Left ventricle myocardium inferior (tissue), 1 donor: ENCODE results near the gene MS4A15. TPM values are rescaled to one million over a fixed set of nuclear protein-coding genes. Genes with fewer than 3 reads are reported as not detected.

Experiments
- DNase-seq: peaks from one replicate; pipeline ENCODE4 v3.0.0-alpha.2; 2020
- H3K27ac ChIP-seq: fragments of 200-600 bp; replicated peaks from 2 replicates; pipeline ENCODE4 v1.8.0; 2021
- H3K27me3 ChIP-seq: fragments of 200-600 bp; 2 replicates; pipeline ENCODE4 v1.8.0; 2021; ENCODE audit warnings: low read depth
- H3K36me3 ChIP-seq: fragments of 200-600 bp; 2 replicates; pipeline ENCODE4 v1.8.0; 2021
- H3K4me1 ChIP-seq: fragments of 200-600 bp; 2 replicates; pipeline ENCODE4 v1.8.0; 2021
- H3K4me3 ChIP-seq: fragments of 200-600 bp; 2 replicates; pipeline ENCODE4 v1.8.0; 2021; ENCODE audit warnings: mild to moderate bottlenecking, moderate library complexity
- H3K9me3 ChIP-seq: fragments of 200-600 bp; replicated peaks from 2 replicates; pipeline ENCODE4 v1.8.0; 2021
- CTCF ChIP-seq: fragments of 200-600 bp; IDR thresholded peaks from 2 replicates; pipeline ENCODE4 v1.8.0; 2021; ENCODE audit warnings: antibody characterized with exemption, mild to moderate bottlenecking, borderline replicate concordance
- intact Hi-C: fragments of 100-400 bp; cut with micrococcal nuclease; formaldehyde crosslinking; loops from one replicate; pipeline ENCODE4 v1.11.0; 2022
- total RNA-seq: library from RNA; stranded (reverse); fragmentation: NEBNext Ultra II Directional; extraction: Animal tissue kit (Norgen Biotek cat#: 25700); gene quantifications from one replicate; pipeline ENCODE4 v1.2.1, GENCODE V29; 2021
- donor health status: DM: no; HTN: yes; CAD: no; lungs with severe emphysema.

The MS4A15 gene
- total RNA-seq, 1 donor from 2014 or later: not detected

- no peak for DNase-seq
- Histone ChIP-seq H3K27ac (no peak overlapping the region), H3K27me3 (peaks cover 100% of the 10 kb centered on the region), H3K4me3 (no peak overlapping the region), H3K4me1 (no peaks in the 10 kb centered on the region), H3K9me3 (no peaks in the 10 kb centered on the region), H3K36me3 (no peaks in the 10 kb centered on the region)
- intact Hi-C loops: no loop called here
- peak; percentile 36 for TF ChIP-seq CTCF
Measured at GRCh38 chr11:60767388-60767811, 10.7 kb downstream of the MS4A15 start.

GRCh38 chr11:60768202-60768601 is 11.5 kb downstream of the MS4A15 start:
- H3K27me3 ChIP-seq: peaks cover 100% of the 10 kb centered on the region
- H3K4me1 ChIP-seq: no peaks in the 10 kb centered on the region
- intact Hi-C loops: no loop called here
- no peak overlapping the region for H3K27ac ChIP-seq
- no peak for DNase-seq
- H3K4me3 ChIP-seq: no peak overlapping the region
- TF ChIP-seq CTCF: no peak
- H3K9me3 ChIP-seq: no peaks in the 10 kb centered on the region
- H3K36me3 ChIP-seq: no peaks in the 10 kb centered on the region

GRCh38 chr11:60769273-60769672 is 12.6 kb downstream of the MS4A15 start:
- no peak for DNase-seq
- intact Hi-C loops: no loop called here

GRCh38 chr11:60769811-60770210 is 13.1 kb downstream of the MS4A15 start:
- Histone ChIP-seq H3K4me3 (no peak overlapping the region), H3K36me3 (no peaks in the 10 kb centered on the region), H3K27me3 (peaks cover 89% of the 10 kb centered on the region), H3K9me3 (no peaks in the 10 kb centered on the region), H3K27ac (no peak overlapping the region), H3K4me1 (peaks cover under 1% of the 10 kb centered on the region)
- DNase-seq: no peak
- no peak for TF ChIP-seq CTCF
- intact Hi-C loops: no loop called here

More at GRCh38 chr11:60769273-60769672, 12.6 kb downstream of the MS4A15 start:
- Histone ChIP-seq H3K36me3 (no peaks in the 10 kb centered on the region), H3K9me3 (no peaks in the 10 kb centered on the region), H3K4me1 (no peaks in the 10 kb centered on the region), H3K27ac (no peak overlapping the region), H3K4me3 (no peak overlapping the region), H3K27me3 (peaks cover 94% of the 10 kb centered on the region)
- TF ChIP-seq CTCF: no peak

- TF ChIP-seq CTCF: no peak
- H3K9me3 ChIP-seq: no peaks in the 10 kb centered on the region
- intact Hi-C loops: no loop called here
- no peak overlapping the region for H3K4me3 ChIP-seq
- H3K27me3 ChIP-seq: peaks cover 75% of the 10 kb centered on the region
- peaks cover 14% of the 10 kb centered on the region for H3K4me1 ChIP-seq
- no peaks in the 10 kb centered on the region for H3K36me3 ChIP-seq
- H3K27ac ChIP-seq: no peak overlapping the region
- DNase-seq: no peak
Measured at GRCh38 chr11:60771146-60771545, 14.5 kb downstream of the MS4A15 start.
